ENCODE data around the gene LRP4.

- TF ChIP-seq CTCF (optimal IDR thresholded peaks at IDR 0.05 in 1 of 3, IDR thresholded peaks at IDR 0.05 in 1 of 3, conservative IDR thresholded peaks at IDR 0.05 in 1 of 3; ENCODE audit: extremely low read depth in 1 of 3, insufficient read depth in 2 of 3, low read length in 3 of 3) (no peak), EZH2 (IDR thresholded peaks at IDR 0.05; ENCODE audit: low read length) (no peak)
Measured at GRCh38 chr11:46845440-46845739, 73.0 kb downstream of the LRP4 start.

Data from keratinocyte (primary cell).